Activated gamma-delta T cell treated with Interleukin-2 at 50 U/mL for 16 hours (primary cell): Measurements from ENCODE around the gene RHOJ.
"Not testable (repeated sequence)": the region's sequence is repeated elsewhere in the genome, so short reads cannot be mapped to it uniquely, and the experiment has no call there.

Experiments used
- DNase-seq: peaks from one replicate; pipeline ENCODE4 v3.0.0-alpha.2; 2020

RHOJ gene

GRCh38 chr14:63300854-63301253 lies 96.6 kb downstream of the RHOJ start:
- DNase-seq = no peak

GRCh38 chr14:63301891-63302534 lies 97.8 kb downstream of the RHOJ start:
- DNase-seq = no peak

- not testable (repeated sequence) for DNase-seq
Observed at GRCh38 chr14:63304429-63304828, 100.2 kb downstream of the RHOJ start.

GRCh38 chr14:63308723-63309317 lies 104.6 kb downstream of the RHOJ start:
- DNase-seq = no peak

GRCh38 chr14:63318835-63319234 lies 114.6 kb downstream of the RHOJ start, which contains the start of gene GPHB5:
Gene GPHB5 (minus strand): TSS chr14:63318935. CDS start chr14:63317849, 1,086 bp downstream.
- no peak for DNase-seq

- no peak for DNase-seq
Observed at GRCh38 chr14:63322472-63322871, 118.2 kb downstream of the RHOJ start.

GRCh38 chr14:63322897-63323573 lies 118.8 kb downstream of the RHOJ start:
- DNase-seq = no peak

- no peak for DNase-seq
Observed at GRCh38 chr14:63326840-63327239, 122.6 kb downstream of the RHOJ start.

GRCh38 chr14:63328787-63329737 lies 124.8 kb downstream of the RHOJ start:
- no peak for DNase-seq

- no peak for DNase-seq
Observed at GRCh38 chr14:63342371-63342770, 138.1 kb downstream of the RHOJ start.
